GM12892 (cell line): ENCODE results near the gene SACS.

Experiments
- POLR2AphosphoS5 ChIP-seq: IDR thresholded peaks from 2 replicates; pipeline ENCODE4 v1.6.1; 2011; ENCODE audit warnings: low read depth, low read length, control low read depth
- TAF1 ChIP-seq: IDR thresholded peaks from 2 replicates; pipeline ENCODE4 v1.6.1; 2011; ENCODE audit warnings: low read depth, mild to moderate bottlenecking, control low read depth, low read length, borderline replicate concordance

- TF ChIP-seq POLR2AphosphoS5, result no peak
- TF ChIP-seq TAF1, result no peak
These were observed 34.2 kb downstream of the SACS start for GRCh38 chr13:23399347-23399746.
